Medulla oblongata (tissue), 1 donor: Measurements from ENCODE around the gene NRP2.

Source experiments
- DNase-seq: peaks from one replicate; pipeline ENCODE4 v3.0.0-alpha.2; 2015; ENCODE audit errors: extremely low spot score

The NRP2 gene

DNA sequence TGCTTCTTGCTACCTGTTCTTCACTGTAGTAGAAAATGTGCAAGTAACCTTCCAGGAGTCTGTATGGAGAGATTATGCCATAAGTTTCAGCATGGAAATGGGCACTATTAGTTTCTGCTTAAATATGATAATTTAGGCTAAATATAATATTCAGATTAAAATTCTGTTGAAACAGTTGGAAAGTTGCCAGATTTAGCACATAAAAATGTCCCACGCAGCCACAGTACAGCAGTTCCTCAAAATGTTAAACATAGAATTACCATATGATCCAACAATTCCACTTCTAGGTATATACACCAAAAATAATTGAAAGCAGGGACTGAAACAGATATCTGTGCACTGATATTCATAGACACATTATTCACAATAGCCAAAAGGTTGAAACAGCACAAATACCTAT is 121.2 kb downstream of the NRP2 start:
- no peak for DNase-seq

- no peak for DNase-seq
Measured at GRCh38 chr2:205805136-205805535, 122.8 kb downstream of the NRP2 start.

DNA sequence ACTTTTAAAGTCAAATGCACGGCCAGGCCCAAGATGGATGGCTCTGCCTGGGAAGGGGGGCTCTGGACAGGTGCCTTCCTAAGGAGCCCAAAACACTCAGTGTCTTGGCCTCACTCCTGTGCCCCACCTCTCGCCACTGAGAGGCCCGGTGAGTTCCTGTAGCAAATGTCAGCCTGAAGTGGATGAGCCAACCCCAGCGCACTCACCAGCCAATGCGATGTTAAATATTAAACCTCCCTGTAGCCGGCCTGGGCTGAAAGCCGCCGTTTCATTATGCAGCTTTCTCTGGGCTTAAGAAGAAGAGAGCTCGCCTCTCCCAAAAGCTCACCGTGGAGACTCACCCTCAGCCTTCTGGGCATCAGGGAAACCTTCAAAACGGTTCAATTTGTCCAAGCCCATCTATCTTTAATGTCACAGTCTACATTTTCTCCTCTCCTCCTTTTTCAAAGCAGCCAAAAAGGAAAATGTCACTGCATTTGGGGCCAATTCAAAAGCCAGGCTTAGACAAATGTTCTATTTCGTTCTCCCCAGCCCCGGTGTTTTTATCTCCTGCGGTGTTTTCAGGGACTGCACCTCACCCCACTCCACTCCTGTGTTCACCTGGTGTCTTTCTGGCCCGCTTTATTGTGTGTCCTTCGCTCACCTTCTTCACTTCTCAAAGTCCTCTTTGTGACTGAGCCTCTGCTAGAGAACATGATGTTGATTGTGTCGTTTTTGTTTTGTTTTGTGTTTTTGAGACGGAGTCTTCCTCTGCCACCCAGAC is 124.0 kb downstream of the NRP2 start:
- peak; percentile 7 for DNase-seq

DNA sequence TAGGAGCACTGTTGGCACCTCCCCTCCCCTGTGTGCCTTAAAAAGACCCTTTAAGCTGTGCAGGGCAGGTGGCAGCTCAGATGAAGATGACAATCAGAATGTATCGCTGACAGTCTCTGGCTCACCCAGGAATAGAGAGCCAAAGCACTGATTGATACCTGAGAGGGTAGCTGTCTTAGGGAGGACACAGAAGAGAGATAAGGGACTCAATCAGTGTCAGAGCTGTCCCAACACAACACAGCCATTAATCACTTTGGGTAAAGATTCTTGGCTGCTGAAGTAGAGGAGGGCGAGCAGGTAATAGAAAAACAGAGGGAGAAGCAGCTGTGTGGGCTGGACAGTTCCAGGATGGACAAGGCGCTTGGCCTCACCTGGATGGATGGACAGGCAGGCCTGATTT is 124.9 kb downstream of the NRP2 start:
- DNase-seq: no peak

- no peak for DNase-seq
Measured at GRCh38 chr2:205807758-205808157, 125.5 kb downstream of the NRP2 start.

- no peak for DNase-seq
Measured at GRCh38 chr2:205808486-205809121, 126.3 kb downstream of the NRP2 start.

GRCh38 chr2:205811387-205811786 is 129.1 kb downstream of the NRP2 start:
- DNase-seq: no peak

DNA sequence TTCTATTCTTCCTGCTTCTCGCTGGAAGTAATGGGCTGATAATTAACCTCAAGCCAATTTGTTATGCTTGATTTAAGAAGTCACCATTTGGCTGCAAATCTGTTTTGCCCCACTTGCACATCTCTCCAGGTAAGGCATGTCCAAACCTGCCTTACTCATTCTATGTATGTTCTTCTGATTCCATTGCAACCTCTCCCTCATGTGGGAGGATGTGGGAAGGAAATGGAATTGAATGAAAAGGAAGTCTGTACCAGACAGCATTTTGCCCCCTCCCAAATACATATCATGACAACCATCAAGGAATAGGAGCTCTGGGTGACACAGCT is 131.7 kb downstream of the NRP2 start:
- no peak for DNase-seq

DNA sequence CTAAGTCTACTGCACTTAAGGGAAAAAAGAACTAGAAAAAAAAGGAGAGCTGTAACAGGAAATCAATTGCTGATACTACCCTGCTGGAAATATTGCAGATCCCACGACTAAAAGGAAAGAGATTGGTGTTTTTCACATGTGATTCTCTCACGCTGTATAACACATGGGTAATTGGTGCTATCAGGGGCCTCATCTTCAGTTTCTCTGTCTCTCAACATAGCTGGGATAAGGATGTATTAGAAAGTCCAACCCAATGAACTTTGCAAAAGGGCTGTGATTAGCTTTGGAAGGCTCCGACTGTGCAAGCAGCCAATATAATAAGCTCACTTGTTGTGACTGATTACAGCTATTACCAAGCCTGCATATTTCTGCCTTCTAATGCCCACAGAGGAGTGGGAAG is 133.4 kb downstream of the NRP2 start:
- DNase-seq: no peak

- DNase-seq: no peak
Measured at GRCh38 chr2:205816268-205816667, 134.0 kb downstream of the NRP2 start.

DNA sequence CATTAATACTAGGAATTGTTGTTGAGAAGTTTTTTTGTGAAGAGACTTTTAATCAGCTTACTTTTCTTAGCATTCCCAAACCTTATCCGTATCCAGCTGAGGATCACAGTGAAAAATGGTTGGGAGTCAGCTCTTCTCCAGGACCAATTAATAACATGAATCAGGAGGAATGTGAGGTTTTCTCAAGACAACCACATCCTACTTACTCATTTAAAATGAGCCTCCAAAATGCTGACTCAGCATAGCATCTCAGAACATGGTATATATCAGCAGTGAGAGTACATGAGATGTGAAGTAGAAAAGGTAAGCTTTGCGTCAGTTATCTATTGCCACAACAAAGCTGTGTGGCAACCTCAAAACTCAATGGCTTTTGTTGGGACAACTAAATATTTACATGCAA is 140.3 kb downstream of the NRP2 start:
- no peak for DNase-seq

DNA sequence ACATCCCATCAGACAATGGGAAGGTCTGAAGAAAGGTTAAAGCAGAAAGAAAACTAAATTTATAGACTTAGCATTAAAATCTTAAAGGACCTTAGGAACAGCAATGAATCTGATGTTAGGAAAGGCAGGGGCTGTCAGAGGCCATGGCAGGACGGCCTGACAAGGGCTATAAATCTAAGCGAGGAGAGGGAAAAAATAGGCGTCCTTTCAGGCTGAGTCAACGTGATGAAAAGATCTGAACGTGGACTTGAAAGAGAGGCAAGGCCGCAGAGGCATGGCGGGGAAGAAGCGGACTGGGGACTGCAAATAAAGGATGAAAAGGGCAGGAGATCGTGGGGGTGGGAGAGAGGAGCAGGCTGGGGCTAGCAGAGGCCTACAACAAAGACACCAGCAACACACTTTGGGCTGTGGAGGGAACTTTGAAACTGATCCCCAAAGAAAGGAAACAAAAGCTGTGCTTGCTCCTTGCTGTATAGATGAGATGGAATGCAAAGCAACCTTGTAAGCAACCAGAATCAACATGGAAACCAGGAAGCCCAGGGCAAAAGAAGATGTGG is 145.6 kb downstream of the NRP2 start:
- DNase-seq: no peak

- no peak for DNase-seq
Measured at GRCh38 chr2:205833864-205834263, 151.6 kb downstream of the NRP2 start.

DNA sequence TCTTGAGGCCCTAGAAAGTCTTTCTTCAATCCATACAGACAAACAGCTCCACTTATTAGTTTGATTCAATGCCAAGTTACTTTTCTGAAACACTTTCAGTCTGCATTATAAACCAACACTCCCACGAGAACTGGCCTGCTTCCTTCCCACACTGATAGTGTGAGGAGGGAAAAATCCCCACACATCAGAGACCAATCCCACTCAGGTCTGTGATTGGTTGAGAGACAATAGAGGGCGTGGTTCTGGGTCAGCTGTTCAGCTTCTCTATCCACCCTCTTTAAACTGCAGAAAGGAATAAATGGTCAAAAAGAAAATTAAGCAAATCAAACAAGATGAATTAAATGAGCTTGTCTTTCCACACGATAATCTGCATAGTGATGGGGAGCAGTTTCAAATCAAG is 152.5 kb downstream of the NRP2 start:
- peak; percentile 4 for DNase-seq

- peak; percentile 30 for DNase-seq
Measured at GRCh38 chr2:205835251-205835791, 153.0 kb downstream of the NRP2 start.

DNA sequence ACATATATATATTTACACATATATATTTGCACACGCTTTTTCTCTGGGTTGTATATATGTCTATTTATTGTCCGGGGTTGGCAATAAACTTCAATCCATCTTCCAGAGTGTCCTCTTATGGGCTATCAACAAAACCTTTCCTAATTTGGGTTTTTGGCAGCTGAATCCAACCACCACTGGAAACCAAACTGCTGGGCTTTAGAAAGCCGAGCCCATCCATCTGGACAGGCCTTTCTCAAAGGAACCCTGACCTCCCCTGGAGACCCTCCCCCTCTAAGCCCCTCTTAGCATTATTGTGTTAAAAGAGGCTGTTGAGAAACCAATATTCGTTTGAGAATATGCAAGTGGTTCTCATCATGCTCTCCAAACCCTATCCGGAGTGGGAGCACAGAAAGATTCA is 153.6 kb downstream of the NRP2 start:
- no peak for DNase-seq

DNA sequence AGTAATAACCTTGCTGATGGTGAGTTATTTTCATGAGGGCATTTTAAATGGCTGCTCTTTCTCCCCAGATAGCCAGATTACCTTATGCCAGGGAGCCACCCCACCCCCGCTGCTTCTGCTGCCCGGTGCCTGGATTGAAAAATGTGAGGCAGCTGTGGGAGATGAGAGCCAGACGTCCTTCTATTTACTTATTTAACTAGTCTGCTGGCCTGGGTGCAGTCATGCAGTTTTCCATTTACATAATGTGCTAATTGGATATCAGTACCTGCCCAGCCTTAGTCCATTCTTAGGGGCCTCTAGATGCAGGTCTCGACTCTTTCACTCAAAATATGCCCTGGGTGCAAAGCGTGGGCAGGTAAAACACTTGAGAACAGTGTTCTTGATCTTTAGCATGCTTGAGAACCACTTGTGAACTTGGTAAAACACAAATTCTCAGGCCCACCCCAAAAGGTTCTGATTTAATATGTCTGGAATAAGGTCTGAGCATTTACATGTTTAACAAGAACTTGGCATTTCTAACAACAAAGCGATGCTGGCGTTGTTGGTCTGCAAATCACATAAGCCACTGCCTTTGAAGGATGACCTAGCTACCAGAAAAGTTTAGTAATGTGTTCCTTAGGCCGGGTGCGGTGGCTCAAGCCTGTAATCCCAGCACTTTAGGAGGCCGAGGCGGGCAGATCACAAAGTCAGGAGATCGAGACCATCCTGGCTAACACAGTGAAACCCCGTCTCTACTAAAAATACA is 154.3 kb downstream of the NRP2 start:
- no peak for DNase-seq

- no peak for DNase-seq
Measured at GRCh38 chr2:205837663-205838062, 155.4 kb downstream of the NRP2 start.

- DNase-seq: no peak
Measured at GRCh38 chr2:205845446-205845845, 163.1 kb downstream of the NRP2 start.
